Spleen (tissue), 7 donors: ENCODE measurements around the gene MAIP1.

Source experiments
- POLR2A ChIP-seq, 3 donors: fragments of 450-650 bp; IDR thresholded peaks; one replicate each; pipeline ENCODE4 v1.5.1; 2017; ENCODE audit warnings: antibody characterized with exemption in 3 of 3, mild to moderate bottlenecking in 1 of 3
- TF ChIP-seq, protein P1 (sequence below), 11 experiments: fragments of 200-600 bp in 7 of 11; fragments of 450-650 bp in 4 of 11; sonication (generic) in 4 of 11; IDR thresholded peaks in 8 of 11; conservative IDR thresholded peaks in 3 of 11; 1 replicate in 7 of 11; 2 replicates in 4 of 11; pipeline versions ENCODE4 v1.4.0 to v1.8.0; 2016 to 2021; ENCODE audit warnings: antibody characterized with exemption in 11 of 11, inconsistent platforms in 4 of 11, mild to moderate bottlenecking in 1 of 11
- donor health status: DM: no; HTN: no; CAD: no; lungs with moderate emphysema.
- donor health status: DM: no; HTN: no; CAD: no.
- donor health status: DM: no; HTN: no; CAD: no.

DNA sequence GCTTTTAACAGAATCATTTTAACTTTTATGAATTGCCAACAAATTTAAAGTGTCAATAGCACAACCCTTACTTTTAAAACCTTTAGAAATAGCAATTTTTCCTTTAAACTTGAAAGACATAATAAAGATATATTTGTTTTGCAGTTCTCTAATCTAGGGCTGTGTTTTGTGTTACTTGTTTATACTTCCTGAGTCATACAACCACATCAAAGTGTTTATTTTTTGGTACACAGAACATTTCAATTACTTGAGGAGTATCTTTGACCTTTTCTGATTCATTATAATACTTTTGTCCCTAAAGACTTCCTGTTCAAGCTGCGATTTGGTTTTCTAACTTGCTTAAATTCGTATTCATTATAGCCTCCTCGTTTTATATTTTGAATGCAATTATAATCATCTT, 21.9 kb upstream of the MAIP1 start:
- TF ChIP-seq, protein P1, sequence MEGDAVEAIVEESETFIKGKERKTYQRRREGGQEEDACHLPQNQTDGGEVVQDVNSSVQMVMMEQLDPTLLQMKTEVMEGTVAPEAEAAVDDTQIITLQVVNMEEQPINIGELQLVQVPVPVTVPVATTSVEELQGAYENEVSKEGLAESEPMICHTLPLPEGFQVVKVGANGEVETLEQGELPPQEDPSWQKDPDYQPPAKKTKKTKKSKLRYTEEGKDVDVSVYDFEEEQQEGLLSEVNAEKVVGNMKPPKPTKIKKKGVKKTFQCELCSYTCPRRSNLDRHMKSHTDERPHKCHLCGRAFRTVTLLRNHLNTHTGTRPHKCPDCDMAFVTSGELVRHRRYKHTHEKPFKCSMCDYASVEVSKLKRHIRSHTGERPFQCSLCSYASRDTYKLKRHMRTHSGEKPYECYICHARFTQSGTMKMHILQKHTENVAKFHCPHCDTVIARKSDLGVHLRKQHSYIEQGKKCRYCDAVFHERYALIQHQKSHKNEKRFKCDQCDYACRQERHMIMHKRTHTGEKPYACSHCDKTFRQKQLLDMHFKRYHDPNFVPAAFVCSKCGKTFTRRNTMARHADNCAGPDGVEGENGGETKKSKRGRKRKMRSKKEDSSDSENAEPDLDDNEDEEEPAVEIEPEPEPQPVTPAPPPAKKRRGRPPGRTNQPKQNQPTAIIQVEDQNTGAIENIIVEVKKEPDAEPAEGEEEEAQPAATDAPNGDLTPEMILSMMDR (IDR thresholded peaks at IDR 0.05 in 8 of 11, conservative IDR thresholded peaks at IDR 0.05 in 3 of 11) = no peak
- TF ChIP-seq POLR2A (IDR thresholded peaks at IDR 0.05) = no peak
